Neural cell (in vitro differentiated cells): ENCODE data around the gene NSG1.

Experiments used
- EP300 ChIP-seq: fragments of 450-650 bp; conservative IDR thresholded peaks from 2 replicates; pipeline ENCODE4 v1.6.1; 2014; ENCODE audit warnings: antibody characterized with exemption, mild to moderate bottlenecking, moderate library complexity; ENCODE audit not compliant: poor library complexity, severe bottlenecking
- EZH2 ChIP-seq: fragments of 200-600, 300-800 bp; shearing (Covaris generic), sonication (generic); IDR thresholded peaks from 2 replicates; pipeline ENCODE4 v1.6.1; 2014; ENCODE audit warnings: antibody characterized with exemption, low read length, borderline replicate concordance, mild to moderate bottlenecking; ENCODE audit not compliant: insufficient read depth, poor library complexity, severe bottlenecking
- MXI1 ChIP-seq: fragments of 450-650 bp; conservative IDR thresholded peaks from 2 replicates; pipeline ENCODE4 v1.6.1; 2014; ENCODE audit warnings: antibody characterized with exemption, mild to moderate bottlenecking; ENCODE audit not compliant: poor library complexity, severe bottlenecking
- POLR2AphosphoS5 ChIP-seq: IDR thresholded peaks from 2 replicates; pipeline ENCODE4 v1.6.1; 2012
- TAF1 ChIP-seq: IDR thresholded peaks from 2 replicates; pipeline ENCODE4 v1.6.1; 2012; ENCODE audit warnings: low read depth
- TF ChIP-seq, protein P1 (sequence below): fragments of 450-650 bp; IDR thresholded peaks from 2 replicates; pipeline ENCODE4 v1.5.1; 2014; ENCODE audit warnings: antibody characterized with exemption, mild to moderate bottlenecking, moderate library complexity; ENCODE audit not compliant: poor library complexity, severe bottlenecking
- TF ChIP-seq, protein P2 (sequence below): IDR thresholded peaks from 2 replicates; pipeline ENCODE4 v1.6.1; 2012; ENCODE audit warnings: borderline replicate concordance

DNA sequence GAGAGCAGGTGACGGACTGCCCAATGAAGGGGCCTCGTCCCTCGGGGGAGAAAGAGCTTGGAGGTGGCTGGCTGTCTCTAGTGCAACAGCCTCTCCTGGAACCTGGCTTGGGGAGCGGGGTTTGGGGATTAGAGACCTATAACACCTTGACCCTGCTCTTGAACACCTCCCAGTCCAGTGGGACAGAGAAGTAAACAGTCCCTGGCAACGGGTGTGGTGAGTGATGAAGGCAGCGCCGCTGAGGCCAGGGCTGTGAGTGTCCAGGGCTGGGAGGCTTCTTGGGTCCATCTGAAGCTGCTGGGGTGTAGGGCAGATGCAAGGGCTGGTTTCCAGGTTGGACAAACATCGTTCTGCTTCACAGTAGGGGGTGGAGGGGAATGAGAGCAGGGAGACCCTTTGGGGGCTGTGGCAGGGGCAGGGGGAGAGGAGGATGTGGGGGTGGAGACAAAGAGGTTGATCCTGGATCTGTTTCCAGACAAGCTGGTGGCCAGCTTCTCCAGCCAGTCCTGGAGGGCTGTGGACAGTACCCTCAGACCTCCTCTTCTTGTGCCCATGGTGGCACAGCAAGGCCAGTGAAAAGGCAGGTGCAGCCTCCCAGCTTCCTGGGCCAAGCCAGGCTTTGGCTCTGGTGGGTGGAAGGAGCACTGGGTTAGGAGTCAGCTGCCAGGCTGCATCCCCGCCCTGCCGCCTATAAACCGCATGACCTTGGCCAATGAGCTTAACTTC, 3.8 kb downstream of the NSG1 start:
- TF ChIP-seq, protein P1, sequence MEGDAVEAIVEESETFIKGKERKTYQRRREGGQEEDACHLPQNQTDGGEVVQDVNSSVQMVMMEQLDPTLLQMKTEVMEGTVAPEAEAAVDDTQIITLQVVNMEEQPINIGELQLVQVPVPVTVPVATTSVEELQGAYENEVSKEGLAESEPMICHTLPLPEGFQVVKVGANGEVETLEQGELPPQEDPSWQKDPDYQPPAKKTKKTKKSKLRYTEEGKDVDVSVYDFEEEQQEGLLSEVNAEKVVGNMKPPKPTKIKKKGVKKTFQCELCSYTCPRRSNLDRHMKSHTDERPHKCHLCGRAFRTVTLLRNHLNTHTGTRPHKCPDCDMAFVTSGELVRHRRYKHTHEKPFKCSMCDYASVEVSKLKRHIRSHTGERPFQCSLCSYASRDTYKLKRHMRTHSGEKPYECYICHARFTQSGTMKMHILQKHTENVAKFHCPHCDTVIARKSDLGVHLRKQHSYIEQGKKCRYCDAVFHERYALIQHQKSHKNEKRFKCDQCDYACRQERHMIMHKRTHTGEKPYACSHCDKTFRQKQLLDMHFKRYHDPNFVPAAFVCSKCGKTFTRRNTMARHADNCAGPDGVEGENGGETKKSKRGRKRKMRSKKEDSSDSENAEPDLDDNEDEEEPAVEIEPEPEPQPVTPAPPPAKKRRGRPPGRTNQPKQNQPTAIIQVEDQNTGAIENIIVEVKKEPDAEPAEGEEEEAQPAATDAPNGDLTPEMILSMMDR = no peak
- TF ChIP-seq, protein P2, sequence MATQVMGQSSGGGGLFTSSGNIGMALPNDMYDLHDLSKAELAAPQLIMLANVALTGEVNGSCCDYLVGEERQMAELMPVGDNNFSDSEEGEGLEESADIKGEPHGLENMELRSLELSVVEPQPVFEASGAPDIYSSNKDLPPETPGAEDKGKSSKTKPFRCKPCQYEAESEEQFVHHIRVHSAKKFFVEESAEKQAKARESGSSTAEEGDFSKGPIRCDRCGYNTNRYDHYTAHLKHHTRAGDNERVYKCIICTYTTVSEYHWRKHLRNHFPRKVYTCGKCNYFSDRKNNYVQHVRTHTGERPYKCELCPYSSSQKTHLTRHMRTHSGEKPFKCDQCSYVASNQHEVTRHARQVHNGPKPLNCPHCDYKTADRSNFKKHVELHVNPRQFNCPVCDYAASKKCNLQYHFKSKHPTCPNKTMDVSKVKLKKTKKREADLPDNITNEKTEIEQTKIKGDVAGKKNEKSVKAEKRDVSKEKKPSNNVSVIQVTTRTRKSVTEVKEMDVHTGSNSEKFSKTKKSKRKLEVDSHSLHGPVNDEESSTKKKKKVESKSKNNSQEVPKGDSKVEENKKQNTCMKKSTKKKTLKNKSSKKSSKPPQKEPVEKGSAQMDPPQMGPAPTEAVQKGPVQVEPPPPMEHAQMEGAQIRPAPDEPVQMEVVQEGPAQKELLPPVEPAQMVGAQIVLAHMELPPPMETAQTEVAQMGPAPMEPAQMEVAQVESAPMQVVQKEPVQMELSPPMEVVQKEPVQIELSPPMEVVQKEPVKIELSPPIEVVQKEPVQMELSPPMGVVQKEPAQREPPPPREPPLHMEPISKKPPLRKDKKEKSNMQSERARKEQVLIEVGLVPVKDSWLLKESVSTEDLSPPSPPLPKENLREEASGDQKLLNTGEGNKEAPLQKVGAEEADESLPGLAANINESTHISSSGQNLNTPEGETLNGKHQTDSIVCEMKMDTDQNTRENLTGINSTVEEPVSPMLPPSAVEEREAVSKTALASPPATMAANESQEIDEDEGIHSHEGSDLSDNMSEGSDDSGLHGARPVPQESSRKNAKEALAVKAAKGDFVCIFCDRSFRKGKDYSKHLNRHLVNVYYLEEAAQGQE = no peak
- TF ChIP-seq TAF1 (no peak), EZH2 (no peak), EP300 (no peak), MXI1 (no peak), POLR2AphosphoS5 (no peak)
